H9 (cell line): ENCODE results near the gene PHF21A. TPM values are rescaled to one million over a fixed set of nuclear protein-coding genes. Genes with fewer than 3 reads are reported as not detected.

Source experiments
- DNase-seq: peaks from one replicate; pipeline ENCODE4 v3.0.0-alpha.2; 2017
- H2AFZ ChIP-seq: one replicate; pipeline ENCODE4 v1.6.1; 2013; ENCODE audit warnings: mild to moderate bottlenecking, low read length, control low read depth, moderate library complexity
- H2AK5ac ChIP-seq: 2 replicates; pipeline ENCODE4 v1.6.1; 2013; ENCODE audit warnings: low read length, control low read depth, mixed read lengths; ENCODE audit not compliant: insufficient read length
- H2BK120ac ChIP-seq: one replicate; pipeline ENCODE4 v1.6.1; 2013; ENCODE audit warnings: low read depth, mild to moderate bottlenecking, low read length, control low read depth, inconsistent platforms; ENCODE audit not compliant: poor library complexity, severe bottlenecking
- H2BK12ac ChIP-seq: 2 replicates; pipeline ENCODE4 v1.6.1; 2013; ENCODE audit warnings: low read length, control low read depth, mixed read lengths, low read depth; ENCODE audit not compliant: insufficient read length
- H2BK15ac ChIP-seq: 2 replicates; pipeline ENCODE4 v1.6.1; 2013; ENCODE audit warnings: low read depth, low read length, control low read depth
- H2BK20ac ChIP-seq: one replicate; pipeline ENCODE4 v1.6.1; 2013; ENCODE audit warnings: low read depth, mild to moderate bottlenecking, low read length, control low read depth, inconsistent platforms; ENCODE audit not compliant: poor library complexity, severe bottlenecking
- H2BK5ac ChIP-seq: 2 replicates; pipeline ENCODE4 v1.6.1; 2013; ENCODE audit warnings: low read length, control low read depth, mixed read lengths; ENCODE audit not compliant: insufficient read length
- H3K14ac ChIP-seq: 2 replicates; pipeline ENCODE4 v1.6.1; 2013; ENCODE audit warnings: low read length, control low read depth; ENCODE audit not compliant: insufficient read depth
- H3K18ac ChIP-seq: 2 replicates; pipeline ENCODE4 v1.6.1; 2013; ENCODE audit warnings: low read depth, mild to moderate bottlenecking, mixed read lengths, low read length, control low read depth; ENCODE audit not compliant: insufficient read length
- H3K23ac ChIP-seq: 2 replicates; pipeline ENCODE4 v1.6.1; 2013; ENCODE audit warnings: low read length, control low read depth, mixed read lengths, low read depth; ENCODE audit not compliant: insufficient read length
- H3K23me2 ChIP-seq: 2 replicates; pipeline ENCODE4 v1.6.1; 2013; ENCODE audit warnings: low read depth, mild to moderate bottlenecking, mixed read lengths, low read length, control low read depth; ENCODE audit not compliant: insufficient read length, poor library complexity, severe bottlenecking
- H3K27ac ChIP-seq: 2 replicates; pipeline ENCODE4 v1.5.1; 2013; ENCODE audit warnings: low read length, control low read depth, mixed read lengths, low read depth; ENCODE audit not compliant: insufficient read length
- H3K27me3 ChIP-seq: 2 replicates; pipeline ENCODE4 v1.6.1; 2013; ENCODE audit warnings: low read length, control low read depth, inconsistent platforms; ENCODE audit not compliant: insufficient read depth
- H3K4ac ChIP-seq: 2 replicates; pipeline ENCODE4 v1.6.1; 2013; ENCODE audit warnings: low read depth, mild to moderate bottlenecking, control low read depth, inconsistent platforms, low read length, moderate library complexity
- H3K4me1 ChIP-seq: 2 replicates; pipeline ENCODE4 v1.6.1; 2013; ENCODE audit warnings: low read length, control low read depth, inconsistent platforms; ENCODE audit not compliant: insufficient read depth
- H3K4me2 ChIP-seq: 2 replicates; pipeline ENCODE4 v1.6.1; 2013; ENCODE audit warnings: low read length, control low read depth, mixed read lengths; ENCODE audit not compliant: insufficient read length, insufficient read depth
- H3K56ac ChIP-seq: 2 replicates; pipeline ENCODE4 v1.6.1; 2013; ENCODE audit warnings: low read depth, mild to moderate bottlenecking, mixed read lengths, low read length, control low read depth; ENCODE audit not compliant: insufficient read length
- H3K79me1 ChIP-seq: 2 replicates; pipeline ENCODE4 v1.6.1; 2013; ENCODE audit warnings: low read depth, mild to moderate bottlenecking, moderate library complexity, low read length, control low read depth, inconsistent platforms; ENCODE audit not compliant: insufficient read depth, poor library complexity, severe bottlenecking
- H3K79me2 ChIP-seq: 2 replicates; pipeline ENCODE4 v1.6.1; 2013; ENCODE audit warnings: low read length, control low read depth, inconsistent platforms; ENCODE audit not compliant: insufficient read depth
- H3K9ac ChIP-seq: 2 replicates; pipeline ENCODE4 v1.6.1; 2013; ENCODE audit warnings: low read length, control low read depth, mixed read lengths; ENCODE audit not compliant: insufficient read length; ENCODE audit errors: extremely low read depth
- H3K9me3 ChIP-seq: one replicate; pipeline ENCODE4 v1.6.1; 2013; ENCODE audit warnings: low read depth, low read length, inconsistent platforms; ENCODE audit not compliant: control insufficient read depth
- H3T11ph ChIP-seq: one replicate; pipeline ENCODE4 v1.6.1; 2013; ENCODE audit warnings: mild to moderate bottlenecking, low read length, control low read depth, inconsistent platforms
- H4K20me1 ChIP-seq: one replicate; pipeline ENCODE4 v1.6.1; 2013; ENCODE audit not compliant: control insufficient read depth, insufficient read length, insufficient read depth
- H4K5ac ChIP-seq: 2 replicates; pipeline ENCODE4 v1.6.1; 2013; ENCODE audit warnings: low read depth, mild to moderate bottlenecking, mixed read lengths, low read length, control low read depth; ENCODE audit not compliant: insufficient read length
- H4K8ac ChIP-seq: replicated peaks from 2 replicates; pipeline ENCODE4 v1.6.1; 2013; ENCODE audit warnings: low read length, control low read depth, mixed read lengths, low read depth; ENCODE audit not compliant: insufficient read length
- H4K91ac ChIP-seq: 2 replicates; pipeline ENCODE4 v1.6.1; 2013; ENCODE audit warnings: low read depth, mild to moderate bottlenecking, moderate library complexity, mixed read lengths, low read length, control low read depth; ENCODE audit not compliant: insufficient read length
- H3K27ac Mint-ChIP-seq, 3 experiments: 2 replicates in 2 of 3; 3 replicates in 1 of 3; pipeline ENCODE4 v1.8.0; 2020 to 2021; ENCODE audit warnings: mixed read lengths in 3 of 3, mild to moderate bottlenecking in 1 of 3, moderate library complexity in 1 of 3
- H3K27me3 Mint-ChIP-seq: 2 replicates; pipeline ENCODE4 v1.8.0; 2021; ENCODE audit warnings: low read depth, mild to moderate bottlenecking, moderate library complexity, mixed read lengths
- H3K36me3 Mint-ChIP-seq, 3 experiments: 2 replicates in 2 of 3; 3 replicates in 1 of 3; pipeline ENCODE4 v1.8.0; 2020 to 2021; ENCODE audit warnings: low read depth in 3 of 3, mixed read lengths in 3 of 3; ENCODE audit not compliant: insufficient read depth in 1 of 3
- H3K4me1 Mint-ChIP-seq, 2 experiments: 2 replicates each; pipeline ENCODE4 v1.8.0; 2020; ENCODE audit warnings: mixed read lengths in 2 of 2
- H3K4me3 Mint-ChIP-seq, 2 experiments: 2 replicates in 1 of 2; 3 replicates in 1 of 2; pipeline ENCODE4 v1.8.0; 2020 to 2021; ENCODE audit warnings: mild to moderate bottlenecking in 2 of 2, mixed read lengths in 2 of 2, moderate library complexity in 1 of 2
- H3K9me3 Mint-ChIP-seq, 2 experiments: 2 replicates in 1 of 2; 3 replicates in 1 of 2; pipeline ENCODE4 v1.8.0; 2020; ENCODE audit warnings: mild to moderate bottlenecking in 2 of 2, mixed read lengths in 2 of 2, moderate library complexity in 1 of 2
- WGBS: extraction: QIAGEN DNeasy Blood & Tissue Kit; methylation state at CpG from one replicate; pipeline ENCODE4 v1.1.7; 2013; ENCODE audit warnings: missing lambda C conversion rate, low lambda C conversion rate, mixed read lengths; ENCODE audit not compliant: insufficient read length; ENCODE audit errors: extremely low coverage; 5-methylcytosine and 5-hydroxymethylcytosine counted together
- total RNA-seq: library from RNA; stranded (reverse); gene quantifications from 2 replicates; pipeline ENCODE4 v1.2.1, GENCODE V29; 2021
- TF ChIP-seq, protein P1 (sequence below): fragments of 200-600 bp; sonication (generic); conservative IDR thresholded peaks from 3 replicates; pipeline ENCODE4 v1.8.0; 2021; ENCODE audit warnings: antibody characterized with exemption, mild to moderate bottlenecking

PHF21A gene
- total RNA-seq, 1 experiment from 2014 or later, result 33.8 TPM

DNA sequence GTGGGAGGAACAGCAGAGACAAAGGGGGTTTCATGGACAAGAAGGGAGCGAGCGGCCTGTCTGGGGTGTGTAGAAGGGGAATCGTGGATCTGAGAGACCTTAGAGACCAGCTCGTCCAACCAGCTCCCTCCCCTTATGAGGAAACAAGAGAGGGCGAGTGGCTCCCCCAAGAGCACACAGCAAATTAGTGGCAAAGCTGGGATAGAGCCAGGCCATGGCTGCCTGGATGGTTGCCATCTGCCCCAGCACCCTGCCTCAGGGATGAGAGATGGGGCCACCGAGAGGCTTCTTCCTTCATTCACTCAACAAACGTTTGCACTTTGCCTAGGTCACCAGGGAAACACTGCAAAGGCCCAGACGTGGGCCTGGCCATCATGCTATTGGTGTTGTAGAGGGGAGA lies 231.7 kb downstream of the PHF21A start:
- Mint-ChIP-seq H3K36me3 (peaks cover 0 to 7% (median 0%) of the 10 kb centered on the region in 3 experiments; a peak in 3 of 7 replicates), H3K9me3 (no peaks in the 10 kb centered on the region; a peak in 1 of 5 replicates), H3K4me3 (no peak overlapping the region), H3K27ac (no peak overlapping the region), H3K27me3 (peaks cover 6% of the 10 kb centered on the region), H3K4me1 (peaks cover 26 to 34% of the 10 kb centered on the region in 2 experiments)
- Histone ChIP-seq H3K9me3 (no peaks in the 10 kb centered on the region), H4K91ac (no peak overlapping the region), H3K4me1 (peaks cover 2% of the 10 kb centered on the region; the same call in 1 of the 2 replicates), H3K4ac (no peak overlapping the region), H2BK120ac (no peak overlapping the region), H2BK5ac (no peak overlapping the region), H2AK5ac (no peak overlapping the region), H2BK15ac (no peak overlapping the region), H3T11ph (no peak overlapping the region), H3K18ac (no peak overlapping the region), H3K79me1 (no peaks in the 10 kb centered on the region), H3K56ac (no peak overlapping the region), H3K79me2 (no peaks in the 10 kb centered on the region), H3K23ac (no peak overlapping the region), H2BK20ac (no peak overlapping the region), H3K27me3 (no peaks in the 10 kb centered on the region), H2BK12ac (no peak overlapping the region), H3K4me2 (no peak overlapping the region), H4K20me1 (no peaks in the 10 kb centered on the region), H3K27ac (no peak overlapping the region), H4K8ac (no peak overlapping the region), H4K5ac (no peak overlapping the region), H3K9ac (no peak overlapping the region), H3K14ac (no peak overlapping the region), H3K23me2 (no peaks in the 10 kb centered on the region), H2AFZ (no peak overlapping the region)
- TF ChIP-seq, protein P1, sequence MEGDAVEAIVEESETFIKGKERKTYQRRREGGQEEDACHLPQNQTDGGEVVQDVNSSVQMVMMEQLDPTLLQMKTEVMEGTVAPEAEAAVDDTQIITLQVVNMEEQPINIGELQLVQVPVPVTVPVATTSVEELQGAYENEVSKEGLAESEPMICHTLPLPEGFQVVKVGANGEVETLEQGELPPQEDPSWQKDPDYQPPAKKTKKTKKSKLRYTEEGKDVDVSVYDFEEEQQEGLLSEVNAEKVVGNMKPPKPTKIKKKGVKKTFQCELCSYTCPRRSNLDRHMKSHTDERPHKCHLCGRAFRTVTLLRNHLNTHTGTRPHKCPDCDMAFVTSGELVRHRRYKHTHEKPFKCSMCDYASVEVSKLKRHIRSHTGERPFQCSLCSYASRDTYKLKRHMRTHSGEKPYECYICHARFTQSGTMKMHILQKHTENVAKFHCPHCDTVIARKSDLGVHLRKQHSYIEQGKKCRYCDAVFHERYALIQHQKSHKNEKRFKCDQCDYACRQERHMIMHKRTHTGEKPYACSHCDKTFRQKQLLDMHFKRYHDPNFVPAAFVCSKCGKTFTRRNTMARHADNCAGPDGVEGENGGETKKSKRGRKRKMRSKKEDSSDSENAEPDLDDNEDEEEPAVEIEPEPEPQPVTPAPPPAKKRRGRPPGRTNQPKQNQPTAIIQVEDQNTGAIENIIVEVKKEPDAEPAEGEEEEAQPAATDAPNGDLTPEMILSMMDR, result no peak
- no peak for DNase-seq
- no CpG with 5 or more reads among the region's 8 CpGs for WGBS
